ENCODE results near the gene FOXJ3. TPM values are rescaled to one million over a fixed set of nuclear protein-coding genes. Genes with fewer than 3 reads are reported as not detected.

FOXJ3 gene
- total and polyA plus RNA-seq, 2 of the 8 experiments (the other 6 are each of a cell fraction or from before 2014, with no cell fraction given) = 48.6 to 51.9 TPM

GRCh38 chr1:42298520-42298919 is 36.5 kb downstream of the FOXJ3 start:
- H3K56ac ChIP-seq (replicated peaks; ENCODE audit: insufficient read length, low read depth, low read length) = no peak overlapping the region
- TF ChIP-seq BRCA1 (IDR thresholded peaks at IDR 0.05; ENCODE audit: low read depth, low read length) = no peak
- no peak for TF ChIP-seq CBX5 (IDR thresholded peaks at IDR 0.05; ENCODE audit: low read depth, low read length)
- H3K79me2 ChIP-seq (ENCODE audit: control insufficient read depth in 1 of 2, insufficient read depth in 2 of 2, low read length in 2 of 2) = peaks cover 3 to 30% of the 10 kb centered on the region in 2 experiments; a peak in 3 of 4 replicates
- no peak overlapping the region for H4K91ac ChIP-seq (replicated peaks; ENCODE audit: insufficient read length, low read length)
- H4K8ac ChIP-seq (ENCODE audit: extremely low read depth, insufficient read depth, low read length) = no peak overlapping the region
- H2AK5ac ChIP-seq (ENCODE audit: low read depth, low read length) = no peak overlapping the region
- ChIA-PET CTCF (ENCODE audit: partially characterized antibody) (no interaction called here), POLR2A (ENCODE audit: partially characterized antibody) (no interaction called here)
- H3K27ac ChIP-seq (ENCODE audit: low read depth, low read length) = no peak overlapping the region
- no peak overlapping the region for H3K9ac ChIP-seq (replicated peaks in 1 of 4; ENCODE audit: extremely low read depth in 1 of 4, low read depth in 3 of 4, low read length in 3 of 4)
- WGBS, 2 experiments (ENCODE audit: extremely low coverage in 1 of 2, insufficient coverage in 1 of 2, insufficient read length in 1 of 2, insufficient replicate concordance in 2 of 2, low coverage in 1 of 2, low lambda C conversion rate in 2 of 2, missing lambda C conversion rate in 1 of 2) = 89% methylated on average over 2 of the region's 2 CpGs; no CpG with 5 or more reads in 1 of the 2 experiments
- peaks cover 0 to 7% (median under 1%) of the 10 kb centered on the region in 4 experiments; a peak in 2 of 8 replicates for H3K36me3 ChIP-seq (ENCODE audit: control insufficient read depth in 2 of 4, insufficient read depth in 4 of 4, low read length in 3 of 4)
- no peak overlapping the region for H2BK5ac ChIP-seq (ENCODE audit: low read depth, low read length)
- no peak overlapping the region for H3K18ac ChIP-seq (ENCODE audit: extremely low read depth, low read length)
- no peak overlapping the region for H4K5ac ChIP-seq (ENCODE audit: insufficient read length, low read depth, low read length)
- no peak overlapping the region for H2BK15ac ChIP-seq (ENCODE audit: low read length)
- H2BK20ac ChIP-seq (ENCODE audit: low read length) = no peak overlapping the region
- H2AFZ ChIP-seq (ENCODE audit: low read length) = no peak overlapping the region
- peaks cover 4% of the 10 kb centered on the region; the same call in 1 of the 2 replicates for H3K79me1 ChIP-seq (ENCODE audit: low read depth, low read length)
- no peak overlapping the region for H3K4me2 ChIP-seq (ENCODE audit: insufficient read depth in 1 of 2, low read depth in 2 of 2, low read length in 2 of 2)
- H3K4me3 ChIP-seq (ENCODE audit: extremely low read depth in 1 of 4, insufficient read depth in 2 of 4, low read depth in 3 of 4, low read length in 4 of 4) = no peak overlapping the region
- no peak overlapping the region for H2BK120ac ChIP-seq (replicated peaks; ENCODE audit: low read depth, low read length)
- H4K20me1 ChIP-seq (replicated peaks in 1 of 2; ENCODE audit: control insufficient read depth in 1 of 2, insufficient read depth in 2 of 2, low read length in 2 of 2) = peaks cover 0 to 1% of the 10 kb centered on the region in 2 experiments
- no peak overlapping the region for H3K14ac ChIP-seq (ENCODE audit: insufficient read length)
- no peaks in the 10 kb centered on the region for H3K23me2 ChIP-seq (ENCODE audit: low read depth, low read length)
- no peaks in the 10 kb centered on the region for H3K27me3 ChIP-seq (replicated peaks in 1 of 4; ENCODE audit: control insufficient read depth in 3 of 4, extremely low read depth in 1 of 4, insufficient read depth in 3 of 4, low read length in 3 of 4)
- no peak overlapping the region for H3K23ac ChIP-seq (ENCODE audit: insufficient read length)
- DNase-seq (ENCODE audit: low read depth in 1 of 2, low spot score in 2 of 2) (no peak), FAIRE-seq (no peak)
- no peaks in the 10 kb centered on the region for H3K9me3 ChIP-seq (ENCODE audit: insufficient read depth in 2 of 2, low read depth in 1 of 2, low read length in 1 of 2)
- no peak overlapping the region for H3K4ac ChIP-seq (replicated peaks; ENCODE audit: insufficient read length, low read depth, low read length)
- no peaks in the 10 kb centered on the region for H3K4me1 ChIP-seq (replicated peaks in 1 of 4; ENCODE audit: control insufficient read depth in 3 of 4, insufficient read depth in 4 of 4, low read length in 3 of 4)
- H2BK12ac ChIP-seq (ENCODE audit: low read depth, low read length) = no peak overlapping the region

Measured in H1 (cell line).